Activated T-helper 1 cell treated with anti-CD3 and anti-CD28 coated beads, Interleukin-12 subunit alpha, Interleukin-12 subunit beta, Interleukin-2, Interleukin-4 antibody, amounts not matched to agents 30 ng/mL and 10 ng/mL and 1 ng/mL, durations not matched to agents 14 hours and 24 hours and 36 hours (primary cell): ENCODE measurements around the gene SLC49A4. TPM values are rescaled to one million over a fixed set of nuclear protein-coding genes. Genes with fewer than 3 reads are reported as not detected.

Experiments used
- DNase-seq: peaks from one replicate; pipeline ENCODE4 v3.0.0; 2021; ENCODE audit warnings: low spot score
- H3K27ac Mint-ChIP-seq: one replicate; pipeline ENCODE4 v1.8.0; 2021; ENCODE audit warnings: mild to moderate bottlenecking, mixed read lengths
- H3K27me3 Mint-ChIP-seq: one replicate; pipeline ENCODE4 v1.8.0; 2022; ENCODE audit warnings: mild to moderate bottlenecking, moderate library complexity, mixed read lengths; ENCODE audit not compliant: insufficient read depth
- H3K36me3 Mint-ChIP-seq: one replicate; pipeline ENCODE4 v1.8.0; 2021; ENCODE audit warnings: low read depth, mixed read lengths
- H3K4me1 Mint-ChIP-seq: one replicate; pipeline ENCODE4 v1.8.0; 2021; ENCODE audit warnings: low read depth, mixed read lengths
- H3K4me3 Mint-ChIP-seq: one replicate; pipeline ENCODE4 v1.8.0; 2021; ENCODE audit warnings: mild to moderate bottlenecking, moderate library complexity, mixed read lengths
- H3K9me3 Mint-ChIP-seq: one replicate; pipeline ENCODE4 v1.8.0; 2021; ENCODE audit warnings: mixed read lengths
- intact Hi-C: fragments of 100-400 bp; cut with micrococcal nuclease; formaldehyde crosslinking; loops from one replicate; pipeline ENCODE4 v1.15.1; 2024
- total RNA-seq: library from RNA; stranded (reverse); gene quantifications from 2 replicates; pipeline ENCODE4 v1.2.3, GENCODE V29; 2022

The SLC49A4 gene
- total RNA-seq, 1 donor from 2014 or later, result 1.9 TPM

GRCh38 chr3:122828281-122828680, 33.4 kb downstream of the SLC49A4 start:
- no peak for DNase-seq
- peaks cover 6% of the 10 kb centered on the region for H3K36me3 Mint-ChIP-seq
- intact Hi-C loops, result no loop called here
- H3K9me3 Mint-ChIP-seq, result no peaks in the 10 kb centered on the region
- no peak overlapping the region for H3K27ac Mint-ChIP-seq
- H3K4me1 Mint-ChIP-seq, result no peaks in the 10 kb centered on the region
- H3K27me3 Mint-ChIP-seq, result no peaks in the 10 kb centered on the region
- no peak overlapping the region for H3K4me3 Mint-ChIP-seq

GRCh38 chr3:122835590-122835989, 40.7 kb downstream of the SLC49A4 start:
- intact Hi-C loops, result no loop called here
- no peaks in the 10 kb centered on the region for H3K27me3 Mint-ChIP-seq
- H3K4me1 Mint-ChIP-seq, result no peaks in the 10 kb centered on the region
- no peaks in the 10 kb centered on the region for H3K9me3 Mint-ChIP-seq
- no peak overlapping the region for H3K27ac Mint-ChIP-seq
- H3K4me3 Mint-ChIP-seq, result no peak overlapping the region
- peaks cover 6% of the 10 kb centered on the region for H3K36me3 Mint-ChIP-seq
- DNase-seq, result no peak

GRCh38 chr3:122843604-122844003, 48.7 kb downstream of the SLC49A4 start:
- no peaks in the 10 kb centered on the region for H3K9me3 Mint-ChIP-seq
- intact Hi-C loops, result no loop called here
- H3K4me3 Mint-ChIP-seq, result no peak overlapping the region
- peaks cover 4% of the 10 kb centered on the region for H3K36me3 Mint-ChIP-seq
- no peaks in the 10 kb centered on the region for H3K4me1 Mint-ChIP-seq
- DNase-seq, result no peak
- no peak overlapping the region for H3K27ac Mint-ChIP-seq
- H3K27me3 Mint-ChIP-seq, result no peaks in the 10 kb centered on the region

- peaks cover 9% of the 10 kb centered on the region for H3K4me1 Mint-ChIP-seq
- intact Hi-C loops, result loop anchor here (5.0 kb wide), 1 partner anchor 60 kb away; the partner anchor contains the start of gene SLC49A4
- H3K27me3 Mint-ChIP-seq, result no peaks in the 10 kb centered on the region
These were observed 62.1 kb downstream of the SLC49A4 start for GRCh38 chr3:122857019-122857418.

DNA sequence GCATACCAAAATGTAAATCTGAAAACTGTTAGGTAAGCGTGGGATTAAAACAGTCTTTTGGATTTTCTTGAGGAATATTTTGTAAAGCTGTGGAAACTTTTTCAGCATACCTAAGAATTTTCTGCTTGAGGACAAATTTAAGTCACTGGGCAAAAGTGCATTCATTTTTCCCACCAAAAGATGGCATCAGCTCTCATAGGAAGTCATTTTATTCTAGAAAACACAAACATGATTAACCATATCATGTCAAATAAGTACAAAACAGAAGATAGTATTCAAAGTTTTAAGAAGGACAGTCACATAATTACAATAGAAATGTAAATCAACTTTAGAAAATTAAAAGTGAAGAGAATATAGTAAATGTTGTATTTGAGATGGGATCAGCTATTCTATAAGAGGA, 63.5 kb downstream of the SLC49A4 start:
- H3K36me3 Mint-ChIP-seq, result peaks cover 4% of the 10 kb centered on the region
- H3K4me3 Mint-ChIP-seq, result no peak overlapping the region
- peaks cover 9% of the 10 kb centered on the region for H3K4me1 Mint-ChIP-seq
- no peak for DNase-seq
- no peak overlapping the region for H3K27ac Mint-ChIP-seq
- no peaks in the 10 kb centered on the region for H3K9me3 Mint-ChIP-seq
- intact Hi-C loops, result loop anchor here (1.0 to 5.0 kb wide), 2 partner anchors 61 to 170 kb away; partner anchors contain the start of gene SLC49A4
- no peaks in the 10 kb centered on the region for H3K27me3 Mint-ChIP-seq

More at GRCh38 chr3:122857019-122857418, 62.1 kb downstream of the SLC49A4 start:
- no peak for DNase-seq
- no peak overlapping the region for H3K27ac Mint-ChIP-seq
- no peak overlapping the region for H3K4me3 Mint-ChIP-seq
- no peaks in the 10 kb centered on the region for H3K9me3 Mint-ChIP-seq
- H3K36me3 Mint-ChIP-seq, result peaks cover 4% of the 10 kb centered on the region

GRCh38 chr3:122859021-122859805, 64.3 kb downstream of the SLC49A4 start:
- H3K9me3 Mint-ChIP-seq, result no peaks in the 10 kb centered on the region
- DNase-seq, result no peak
- no peaks in the 10 kb centered on the region for H3K27me3 Mint-ChIP-seq
- H3K4me1 Mint-ChIP-seq, result peaks cover 9% of the 10 kb centered on the region
- peaks cover 4% of the 10 kb centered on the region for H3K36me3 Mint-ChIP-seq
- no peak overlapping the region for H3K27ac Mint-ChIP-seq
- H3K4me3 Mint-ChIP-seq, result no peak overlapping the region
- intact Hi-C loops, result loop anchor here (5.0 kb wide), 1 partner anchor 62 kb away; the partner anchor contains the start of gene SLC49A4

DNA sequence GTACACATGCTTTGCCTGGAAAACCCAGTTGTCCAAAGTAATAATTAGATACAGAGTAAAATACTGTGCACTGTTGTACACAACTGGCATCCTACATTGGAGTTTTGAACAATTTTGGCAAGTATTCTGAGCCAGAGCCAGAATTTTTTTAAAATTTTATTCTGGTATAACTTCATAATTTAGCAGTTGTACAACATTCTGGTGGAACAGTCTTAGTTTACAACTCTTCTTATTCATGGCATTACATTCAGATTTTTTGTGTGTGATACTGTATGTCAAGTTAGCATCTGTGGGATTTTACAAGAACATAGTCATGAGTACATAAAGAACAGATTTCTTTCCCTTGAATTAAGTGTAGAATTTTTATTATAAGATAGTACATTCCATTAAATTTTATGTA, 67.5 kb downstream of the SLC49A4 start:
- peaks cover 2% of the 10 kb centered on the region for H3K36me3 Mint-ChIP-seq
- no peak for DNase-seq
- H3K9me3 Mint-ChIP-seq, result no peaks in the 10 kb centered on the region
- H3K4me3 Mint-ChIP-seq, result no peak overlapping the region
- H3K27ac Mint-ChIP-seq, result no peak overlapping the region
- peaks cover 2% of the 10 kb centered on the region for H3K4me1 Mint-ChIP-seq
- H3K27me3 Mint-ChIP-seq, result no peaks in the 10 kb centered on the region
- intact Hi-C loops, result no loop called here

- Mint-ChIP-seq H3K27ac (no peak overlapping the region), H3K36me3 (peaks cover 2% of the 10 kb centered on the region), H3K27me3 (no peaks in the 10 kb centered on the region), H3K4me3 (no peak overlapping the region), H3K4me1 (no peaks in the 10 kb centered on the region), H3K9me3 (no peaks in the 10 kb centered on the region)
- DNase-seq, result no peak
- intact Hi-C loops, result no loop called here
These were observed 69.6 kb downstream of the SLC49A4 start for GRCh38 chr3:122864498-122864897.

GRCh38 chr3:122868322-122868721, 73.5 kb downstream of the SLC49A4 start:
- Mint-ChIP-seq H3K9me3 (no peaks in the 10 kb centered on the region), H3K36me3 (no peaks in the 10 kb centered on the region), H3K27me3 (no peaks in the 10 kb centered on the region), H3K27ac (no peak overlapping the region), H3K4me1 (no peaks in the 10 kb centered on the region), H3K4me3 (no peak overlapping the region)
- intact Hi-C loops, result no loop called here
- DNase-seq, result no peak

DNA sequence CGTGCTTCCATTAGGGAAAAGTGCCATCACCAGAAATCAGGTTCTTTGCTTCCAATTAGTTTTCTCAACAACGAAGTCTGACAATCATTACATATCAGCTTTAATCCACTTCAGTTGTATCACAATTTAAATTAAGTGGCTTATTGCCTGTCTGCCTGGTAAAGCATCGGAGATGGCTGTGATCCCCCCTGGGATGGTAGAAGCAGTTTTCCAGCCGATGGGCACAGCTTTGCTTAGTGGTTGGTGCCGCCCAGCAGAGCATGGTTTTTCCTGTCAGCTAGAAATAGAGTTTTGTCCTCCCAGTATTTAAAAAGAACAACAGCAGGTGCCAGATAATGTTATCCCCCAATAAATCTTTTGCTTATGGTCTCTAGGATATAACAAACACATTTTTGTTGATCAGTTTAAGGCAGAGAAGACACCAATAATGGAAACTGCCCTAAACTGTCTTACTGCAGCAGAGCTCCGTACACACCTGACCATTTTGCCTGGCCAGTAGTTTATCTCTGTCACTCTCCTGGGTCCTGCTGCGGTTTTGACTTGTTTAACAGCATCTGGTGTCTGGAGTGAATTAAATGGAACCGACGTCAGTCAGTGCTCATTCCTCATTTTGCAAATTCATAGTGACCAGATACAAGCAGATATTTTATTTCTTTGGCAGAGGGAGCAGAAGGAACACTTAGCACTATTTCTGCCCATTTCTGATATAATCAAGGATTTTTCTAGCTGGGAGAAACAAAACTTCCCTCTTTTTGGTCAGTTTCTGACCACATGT, 79.1 kb downstream of the SLC49A4 start:
- intact Hi-C loops, result no loop called here
- Mint-ChIP-seq H3K4me3 (no peak overlapping the region), H3K27ac (no peak overlapping the region), H3K27me3 (no peaks in the 10 kb centered on the region), H3K36me3 (peaks cover 2% of the 10 kb centered on the region), H3K9me3 (peaks cover 4% of the 10 kb centered on the region), H3K4me1 (peaks cover 13% of the 10 kb centered on the region)
- no peak for DNase-seq

DNA sequence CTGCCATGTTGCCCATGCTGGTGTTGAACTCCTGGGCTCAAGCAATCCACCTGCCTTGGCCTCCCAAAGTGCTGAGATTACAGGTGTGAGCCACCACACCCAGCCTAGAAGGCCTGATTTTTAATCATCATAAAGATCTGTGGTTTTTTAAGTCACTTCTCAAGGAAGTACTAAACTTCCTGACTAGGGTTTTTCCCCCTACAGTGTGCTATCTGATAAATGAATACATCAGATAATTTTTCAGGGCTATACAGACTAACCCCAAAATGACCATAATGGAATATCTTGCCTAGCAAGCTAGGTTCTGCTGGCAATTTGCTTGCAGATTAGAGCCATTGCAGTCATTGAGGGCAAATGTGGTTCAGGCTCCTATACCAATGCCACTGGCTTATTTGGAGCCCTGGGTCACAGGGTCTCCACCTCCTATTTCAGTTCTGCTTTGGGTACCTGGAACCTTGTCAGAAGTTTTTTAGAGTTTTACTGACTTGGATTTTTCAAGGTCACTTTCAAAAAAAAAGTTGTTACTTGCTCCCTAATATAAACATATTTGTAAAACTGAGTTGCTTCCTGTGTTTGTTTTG, 80.8 kb downstream of the SLC49A4 start:
- peaks cover 2% of the 10 kb centered on the region for H3K36me3 Mint-ChIP-seq
- peaks cover 4% of the 10 kb centered on the region for H3K9me3 Mint-ChIP-seq
- no peaks in the 10 kb centered on the region for H3K27me3 Mint-ChIP-seq
- no peak for DNase-seq
- no peak overlapping the region for H3K27ac Mint-ChIP-seq
- peaks cover 13% of the 10 kb centered on the region for H3K4me1 Mint-ChIP-seq
- intact Hi-C loops, result no loop called here
- H3K4me3 Mint-ChIP-seq, result no peak overlapping the region

DNA sequence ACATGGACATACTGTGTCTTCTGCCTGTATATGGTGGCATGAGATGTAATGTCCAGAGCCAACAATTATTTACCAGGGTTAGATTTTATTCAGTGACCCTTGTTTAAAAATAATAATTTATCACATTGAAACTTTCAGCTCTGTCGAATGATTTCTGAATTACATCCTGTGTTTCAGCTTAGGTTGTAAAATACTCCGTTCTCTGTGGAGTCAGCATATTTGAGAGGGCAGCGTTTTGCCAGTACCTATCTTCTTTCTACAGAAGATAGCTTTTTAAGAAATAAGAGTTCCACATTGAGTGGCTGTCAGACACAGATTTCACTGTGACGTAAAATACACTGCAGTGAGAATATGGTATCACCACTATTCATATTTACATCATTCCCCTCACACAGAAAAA, 85.3 kb downstream of the SLC49A4 start:
- no peaks in the 10 kb centered on the region for H3K9me3 Mint-ChIP-seq
- no peak overlapping the region for H3K27ac Mint-ChIP-seq
- H3K36me3 Mint-ChIP-seq, result no peaks in the 10 kb centered on the region
- no peak for DNase-seq
- H3K27me3 Mint-ChIP-seq, result peaks cover 5% of the 10 kb centered on the region
- H3K4me1 Mint-ChIP-seq, result peaks cover 13% of the 10 kb centered on the region
- intact Hi-C loops, result no loop called here
- no peak overlapping the region for H3K4me3 Mint-ChIP-seq

GRCh38 chr3:122880624-122881023, 85.8 kb downstream of the SLC49A4 start:
- no peak for DNase-seq
- Mint-ChIP-seq H3K27ac (no peak overlapping the region), H3K36me3 (no peaks in the 10 kb centered on the region), H3K27me3 (peaks cover 5% of the 10 kb centered on the region), H3K4me3 (no peak overlapping the region), H3K9me3 (no peaks in the 10 kb centered on the region), H3K4me1 (peaks cover 9% of the 10 kb centered on the region)
- intact Hi-C loops, result no loop called here
